Fibroblast of skin of right quadriceps (primary cell): ENCODE data around the gene CYP26A1.

Experiments used
- DNase-seq: peaks from one replicate; pipeline ENCODE4 v3.0.0-alpha.2; 2013

The CYP26A1 gene, protein sequence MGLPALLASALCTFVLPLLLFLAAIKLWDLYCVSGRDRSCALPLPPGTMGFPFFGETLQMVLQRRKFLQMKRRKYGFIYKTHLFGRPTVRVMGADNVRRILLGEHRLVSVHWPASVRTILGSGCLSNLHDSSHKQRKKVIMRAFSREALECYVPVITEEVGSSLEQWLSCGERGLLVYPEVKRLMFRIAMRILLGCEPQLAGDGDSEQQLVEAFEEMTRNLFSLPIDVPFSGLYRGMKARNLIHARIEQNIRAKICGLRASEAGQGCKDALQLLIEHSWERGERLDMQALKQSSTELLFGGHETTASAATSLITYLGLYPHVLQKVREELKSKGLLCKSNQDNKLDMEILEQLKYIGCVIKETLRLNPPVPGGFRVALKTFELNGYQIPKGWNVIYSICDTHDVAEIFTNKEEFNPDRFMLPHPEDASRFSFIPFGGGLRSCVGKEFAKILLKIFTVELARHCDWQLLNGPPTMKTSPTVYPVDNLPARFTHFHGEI

GRCh38 chr10:93073539-93074146 lies at the start of gene CYP26A1:
Gene CYP26A1, plus strand, starts transcription at chr10:93073893. Its CDS starts 42 bp downstream, at chr10:93073935.
- no peak for DNase-seq

DNA sequence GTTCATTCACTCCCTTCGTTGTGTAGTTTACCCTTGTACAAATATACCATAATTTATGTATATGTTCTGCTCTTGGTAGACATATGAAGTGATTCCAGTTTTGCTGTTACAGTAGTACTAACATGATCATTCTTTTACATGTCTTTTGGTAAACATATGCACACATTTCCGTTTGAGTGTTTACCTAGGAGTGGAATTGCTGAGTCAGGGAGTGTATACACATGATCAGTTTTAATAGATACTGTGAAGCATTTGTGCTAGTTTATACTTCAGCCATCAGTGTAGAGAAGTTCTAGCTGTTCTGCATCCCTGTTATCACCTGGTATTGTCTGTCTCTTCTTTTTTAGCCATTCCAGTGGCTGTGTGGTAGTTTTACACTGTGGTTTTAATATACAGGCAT lies 47.6 kb upstream of the CYP26A1 start:
- DNase-seq: no peak

DNA sequence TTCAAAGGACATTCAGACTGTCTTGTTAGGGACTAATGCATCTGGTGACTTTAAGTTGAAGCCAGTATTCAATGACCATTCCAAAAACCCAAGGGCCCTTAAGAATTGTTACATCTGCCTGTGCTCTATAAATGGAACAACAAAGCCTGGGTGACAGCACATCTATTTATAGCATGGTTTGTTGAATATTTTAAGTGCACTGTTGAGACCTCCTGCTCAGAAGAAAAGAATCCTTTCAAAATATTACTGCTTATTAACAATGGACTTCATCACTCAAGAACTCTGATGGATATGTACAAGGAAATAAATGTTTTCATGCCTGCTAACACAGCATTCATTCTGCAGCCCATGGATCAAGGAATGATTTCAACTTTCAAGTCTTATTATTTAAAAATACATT lies 46.2 kb upstream of the CYP26A1 start:
- DNase-seq: no peak

- DNase-seq: peak; percentile 46
Measured at GRCh38 chr10:93028883-93029282, 44.8 kb upstream of the CYP26A1 start.

DNA sequence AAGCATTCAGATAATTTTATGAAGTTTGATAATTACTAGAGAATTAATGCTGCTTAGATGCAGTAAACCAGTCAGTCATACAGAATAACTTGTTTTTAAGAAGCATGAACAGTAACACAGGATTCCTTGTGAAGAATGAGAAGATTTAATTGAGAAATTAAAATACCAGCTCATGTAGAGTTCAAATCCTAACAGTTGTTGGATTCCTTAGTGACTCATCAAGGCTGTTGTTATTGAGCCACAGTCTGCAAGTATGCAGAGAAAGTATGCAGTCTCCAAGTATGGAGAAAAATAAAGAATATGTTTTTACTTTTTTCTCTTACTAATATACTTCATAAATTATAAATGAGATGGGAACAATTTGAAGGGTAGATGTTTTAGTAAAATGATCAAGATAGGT lies 43.3 kb upstream of the CYP26A1 start:
- peak; percentile 85 for DNase-seq

GRCh38 chr10:93032105-93032808 lies 41.4 kb upstream of the CYP26A1 start:
- DNase-seq: no peak

DNA sequence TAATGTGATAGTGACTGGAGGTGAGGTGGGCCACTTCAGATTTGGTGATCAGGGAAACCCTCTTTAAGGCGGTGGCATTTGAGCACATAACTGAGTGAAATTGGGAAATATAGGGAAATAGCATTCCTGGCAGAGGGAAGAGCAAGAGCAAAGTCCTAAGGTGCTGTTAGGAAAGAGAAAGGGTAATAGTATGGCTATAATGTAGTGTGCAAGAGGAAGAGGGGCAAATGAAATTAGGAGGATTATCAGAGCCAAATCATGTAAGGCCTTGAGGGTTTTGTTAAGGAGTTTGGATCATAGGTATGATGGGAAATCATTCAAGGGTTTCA lies 40.9 kb upstream of the CYP26A1 start:
- DNase-seq: no peak

DNA sequence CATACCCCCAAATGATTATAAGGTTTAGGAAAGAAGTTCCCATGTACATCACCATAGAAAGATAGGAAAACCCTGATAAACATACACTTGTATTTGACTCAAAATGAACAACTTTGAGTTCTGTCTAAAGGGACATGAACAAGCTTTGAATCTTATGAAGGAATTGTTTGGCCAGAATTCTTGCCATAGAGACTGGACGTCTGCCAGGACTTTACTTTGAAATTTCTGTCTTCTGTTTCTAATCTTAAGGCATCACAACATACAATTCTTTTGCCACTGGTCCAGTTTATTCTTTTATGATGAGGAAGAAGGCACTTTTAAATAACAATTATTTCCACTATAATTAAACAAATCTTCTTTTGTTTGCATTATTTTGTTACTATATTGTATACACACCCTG lies 39.3 kb upstream of the CYP26A1 start:
- DNase-seq: peak; percentile 10

- DNase-seq: peak; percentile 20
Measured at GRCh38 chr10:93039110-93039509, 34.6 kb upstream of the CYP26A1 start.

DNA sequence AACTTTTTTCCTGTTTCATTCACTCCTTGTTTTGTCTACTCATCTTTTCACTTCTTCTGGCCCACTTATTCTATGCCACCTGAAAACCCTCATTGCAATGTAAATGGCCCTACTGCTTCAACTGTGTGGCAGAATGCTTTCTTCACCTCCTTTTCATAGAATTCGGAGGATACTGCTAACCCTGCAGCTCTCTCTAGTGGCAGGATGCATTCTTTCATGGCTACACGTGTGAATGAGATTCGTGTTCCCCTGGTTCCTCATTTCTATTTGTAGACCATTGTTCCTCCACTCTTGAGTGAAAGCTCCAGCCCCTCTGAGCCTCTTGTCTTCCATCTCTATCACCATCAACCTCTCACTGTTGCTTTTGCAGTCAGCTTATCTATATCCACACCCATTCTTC lies 34.0 kb upstream of the CYP26A1 start:
- peak; percentile 54 for DNase-seq

GRCh38 chr10:93054486-93054885 lies 19.2 kb upstream of the CYP26A1 start:
- no peak for DNase-seq

- DNase-seq: no peak
Measured at GRCh38 chr10:93058139-93058538, 15.6 kb upstream of the CYP26A1 start.

DNA sequence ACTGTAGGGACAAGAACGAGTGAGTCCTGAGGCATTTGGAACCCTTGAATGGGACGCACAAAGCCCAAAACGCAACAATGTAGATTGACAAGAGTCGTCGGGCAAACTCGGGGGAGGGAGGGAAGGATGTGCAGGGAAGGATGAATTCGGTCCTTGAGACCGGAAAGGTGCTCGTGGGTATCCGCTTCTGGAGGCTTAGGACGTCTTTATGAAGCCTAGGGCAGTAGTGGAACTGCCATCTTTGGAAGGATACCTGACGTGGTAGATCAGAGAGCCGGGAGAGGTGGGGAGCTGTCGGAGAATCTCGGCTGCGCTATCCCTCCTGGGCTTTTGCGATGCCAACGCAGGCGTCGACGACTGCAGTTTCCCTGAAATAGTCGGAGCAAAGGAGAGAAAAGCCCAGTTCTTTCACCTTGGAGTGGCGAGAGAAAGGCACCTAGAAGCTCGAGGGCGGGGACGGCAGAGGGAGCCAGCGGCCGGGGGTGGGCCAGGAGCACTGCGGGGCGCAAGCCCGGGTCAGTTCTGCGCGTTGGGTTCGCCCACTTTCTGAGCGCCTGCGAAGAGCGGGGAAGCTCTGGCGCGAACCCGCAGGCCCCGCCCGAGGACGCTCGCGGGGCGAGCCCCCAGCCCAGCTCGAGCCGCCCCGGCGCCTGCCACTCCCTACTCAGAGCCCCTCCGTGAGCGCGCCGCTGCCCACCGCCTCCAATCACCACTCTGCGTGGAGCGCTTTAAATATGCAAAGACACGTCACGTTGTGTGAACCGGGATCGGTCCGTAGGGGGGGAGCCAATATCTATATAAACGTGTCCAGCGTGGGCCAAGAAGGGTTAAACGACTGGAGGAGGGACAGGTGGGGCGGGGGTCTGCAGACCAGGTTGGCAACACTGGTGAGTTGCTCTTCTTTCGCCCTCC lies 13.5 kb upstream of the CYP26A1 start, which contains the start of gene CYP26C1:
Gene CYP26C1 (plus strand): TSS at position 824 of the 912 bp plus-strand sequence. CDS start 466 bp downstream, outside the sequence.
- no peak for DNase-seq

DNA sequence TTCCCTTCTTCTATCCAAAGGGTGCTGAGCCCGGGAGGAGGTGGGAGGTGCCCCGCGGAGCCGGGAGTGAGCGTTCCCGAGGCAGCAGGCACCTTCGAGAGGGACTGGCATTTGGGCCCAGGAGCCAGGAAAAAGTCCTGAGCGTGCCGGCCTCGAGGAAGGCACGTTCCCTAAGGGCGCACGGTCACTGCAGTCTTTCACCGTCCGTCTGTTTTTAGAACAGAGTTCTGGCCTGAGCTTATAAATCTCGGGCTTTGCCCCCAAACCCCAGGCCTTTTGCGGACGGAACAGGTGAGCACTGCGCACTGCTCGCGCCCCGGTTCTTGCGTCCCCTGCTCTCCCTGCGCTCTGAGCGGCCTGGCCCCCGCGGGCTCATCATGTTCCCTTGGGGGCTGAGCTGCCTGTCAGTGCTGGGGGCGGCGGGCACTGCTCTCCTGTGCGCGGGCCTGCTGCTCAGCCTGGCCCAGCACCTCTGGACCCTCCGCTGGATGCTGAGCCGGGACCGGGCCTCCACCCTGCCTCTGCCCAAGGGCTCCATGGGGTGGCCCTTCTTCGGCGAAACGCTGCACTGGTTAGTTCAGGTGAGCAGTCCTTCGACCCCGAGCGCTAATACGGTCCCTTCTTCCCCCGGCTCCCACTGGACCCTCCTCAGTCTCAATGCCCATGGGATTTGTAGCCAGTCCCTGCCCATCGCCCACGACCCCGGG lies 12.7 kb upstream of the CYP26A1 start:
- no peak for DNase-seq

DNA sequence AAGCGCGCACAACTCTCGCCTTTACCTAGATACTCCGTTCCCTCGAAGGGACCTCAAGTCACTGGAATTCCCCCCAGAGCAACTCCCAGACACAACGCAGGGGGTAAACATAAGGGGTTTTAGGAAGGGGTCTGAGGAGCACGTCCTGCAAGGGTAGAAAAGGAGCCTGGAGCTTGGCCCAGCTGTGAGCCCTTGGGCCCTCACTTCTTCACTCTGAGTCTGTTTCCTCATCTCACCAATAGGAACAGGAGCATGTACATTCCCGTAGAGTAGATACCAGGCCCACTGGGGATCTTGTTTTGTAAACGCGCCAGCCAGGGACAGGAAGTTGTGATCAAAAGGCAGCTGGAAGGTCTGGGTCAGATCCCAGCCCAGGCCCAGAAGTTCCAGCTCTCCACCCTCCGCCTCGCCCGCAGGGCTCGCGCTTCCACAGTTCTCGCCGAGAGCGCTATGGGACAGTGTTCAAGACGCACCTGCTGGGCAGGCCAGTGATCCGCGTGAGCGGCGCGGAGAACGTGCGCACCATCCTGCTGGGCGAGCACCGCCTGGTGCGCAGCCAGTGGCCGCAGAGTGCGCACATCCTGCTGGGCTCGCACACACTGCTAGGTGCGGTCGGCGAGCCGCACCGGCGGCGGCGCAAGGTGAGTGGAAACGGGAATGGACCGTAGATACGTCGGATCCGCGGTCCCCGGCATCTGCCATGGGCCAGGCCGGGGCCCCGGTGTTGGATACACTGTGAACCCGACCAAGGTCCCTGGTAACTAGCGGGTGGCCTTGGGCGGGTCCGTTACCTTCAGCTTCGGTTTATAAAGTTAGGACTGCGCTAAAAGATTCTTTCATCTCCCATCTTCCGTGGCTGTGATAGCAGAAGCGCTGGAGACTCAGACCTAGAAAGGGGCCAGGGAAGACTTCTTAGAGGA lies 11.8 kb upstream of the CYP26A1 start:
- DNase-seq: no peak

GRCh38 chr10:93062514-93063143 lies 11.1 kb upstream of the CYP26A1 start:
- DNase-seq: no peak

GRCh38 chr10:93063144-93063976 lies 10.3 kb upstream of the CYP26A1 start:
- no peak for DNase-seq

DNA sequence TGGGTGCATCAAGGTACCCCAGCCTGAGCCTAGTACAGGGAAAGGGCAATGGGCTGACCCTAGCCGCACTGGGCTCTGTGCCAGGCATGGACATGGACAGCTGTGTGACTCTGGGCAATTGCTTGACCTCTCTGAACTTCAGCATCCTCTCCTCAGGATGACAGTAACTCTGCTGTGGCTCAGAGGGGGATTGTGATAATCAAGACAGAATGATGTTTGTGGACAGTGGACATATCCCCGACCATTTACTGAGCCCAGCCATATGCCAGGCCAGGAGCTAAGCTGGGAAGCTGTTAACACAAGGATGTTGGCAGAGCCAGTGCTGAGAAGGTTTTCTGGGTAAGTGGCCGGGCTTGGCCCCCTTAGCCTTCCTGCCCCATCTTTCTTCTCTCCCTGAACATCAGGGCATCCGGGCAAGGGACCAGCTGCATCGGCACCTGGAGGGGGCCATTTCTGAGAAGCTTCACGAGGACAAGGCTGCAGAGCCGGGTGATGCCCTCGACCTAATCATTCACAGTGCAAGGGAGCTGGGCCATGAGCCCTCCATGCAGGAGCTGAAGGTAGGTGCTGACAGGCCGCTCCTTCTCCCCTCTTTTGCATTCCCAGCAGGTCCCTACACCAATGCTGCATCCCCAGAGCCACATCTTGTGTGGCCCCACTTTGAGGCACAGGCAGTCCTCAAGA lies 9.6 kb upstream of the CYP26A1 start:
- no peak for DNase-seq
